ENCODE data around the gene FAM185A.
"Not testable (repeated sequence)": the region's sequence is repeated elsewhere in the genome, so short reads cannot be mapped to it uniquely, and the experiment has no call there.

DNA sequence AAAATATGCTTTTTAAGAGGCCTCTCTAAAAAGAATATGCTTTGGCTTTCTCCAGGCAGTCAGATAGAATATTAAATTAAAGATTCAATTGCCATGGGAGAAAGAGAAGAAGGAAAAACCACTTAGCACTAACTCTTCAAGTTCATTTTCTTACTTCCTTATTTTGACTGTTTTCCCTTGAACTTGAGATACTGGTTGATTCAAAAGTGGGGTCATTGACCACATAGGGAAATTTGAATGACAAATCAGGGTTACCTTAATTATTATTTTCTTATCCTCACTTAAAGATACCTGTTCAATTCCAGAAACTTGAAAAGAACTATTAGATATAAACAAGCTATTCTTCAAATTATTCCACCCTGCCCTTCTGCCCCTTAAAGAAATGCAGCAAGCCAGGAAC lies 27.4 kb downstream of the FAM185A start:
- not testable (repeated sequence) for TF ChIP-seq CTCF, POLR2AphosphoS5, POLR2A (IDR thresholded peaks at IDR 0.05)
